Myocyte (in vitro differentiated cells): ENCODE results near the gene RMRP. TPM values are rescaled to one million over a fixed set of nuclear protein-coding genes. Genes with fewer than 3 reads are reported as not detected.
"Not testable (repeated sequence)": the region's sequence is repeated elsewhere in the genome, so short reads cannot be mapped to it uniquely, and the experiment has no call there.

Experiments
- DNase-seq: peaks from one replicate; pipeline ENCODE4 v3.0.0-alpha.2; 2012; ENCODE audit warnings: low read depth
- microRNA-seq: library from miRNA; unstranded; fragments of <30 nt; microRNA quantifications from one replicate; pipeline ENCODE4, GENCODE V29; 2016
- total RNA-seq: library from RNA; depleted of rRNA; stranded (reverse); fragments of >200 nt; gene quantifications from 2 replicates; pipeline ENCODE4 v1.2.3, GENCODE V29; 2014

Gene RMRP
- total RNA-seq, 1 donor from 2014 or later = 3,603 TPM

- DNase-seq = no peak
Measured at GRCh38 chr9:35615981-35616680, 41.7 kb downstream of the RMRP start.

GRCh38 chr9:35612843-35613242 is 45.0 kb downstream of the RMRP start:
- DNase-seq = no peak

GRCh38 chr9:35612066-35612465 is 45.8 kb downstream of the RMRP start:
- DNase-seq = not testable (repeated sequence)

- peak; percentile 57 for DNase-seq
Measured at GRCh38 chr9:35611230-35611797, 46.5 kb downstream of the RMRP start.

DNA sequence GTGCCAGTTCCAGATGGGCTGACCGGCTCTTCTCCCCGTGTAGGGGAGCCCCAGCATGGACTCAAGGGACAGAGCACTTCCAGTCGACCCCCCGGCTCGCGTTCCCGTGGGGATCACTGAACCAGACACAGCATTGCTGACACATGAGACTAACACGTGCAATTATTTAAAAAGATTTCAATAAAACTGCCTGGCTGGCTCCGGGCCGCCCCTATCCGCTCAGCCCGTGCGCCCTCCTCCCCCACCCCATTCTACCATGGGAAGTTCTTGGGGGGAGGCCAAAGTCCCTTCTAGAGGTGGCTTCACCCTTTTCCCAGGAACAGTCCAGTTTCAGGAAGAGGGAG is 48.0 kb downstream of the RMRP start:
- no peak for DNase-seq

- DNase-seq = peak; percentile 98
Measured at GRCh38 chr9:35609001-35609819, 48.6 kb downstream of the RMRP start.

- DNase-seq = no peak
Measured at GRCh38 chr9:35608221-35608620, 49.6 kb downstream of the RMRP start.

Small RNAs within 50 kb of the gene (microRNA-seq; reads per million reads assigned to microRNA genes)
- 1.9 reads per million, percentile 5 among the genes with 10 or more reads in this experiment for gene MIR4667

Other genes starting within 250 kb of the RMRP start
- gene RUSC2, start 167.9 kb downstream of the RMRP start, total RNA-seq = 39.8 and 57.0 TPM in 2 replicates
- gene TESK1, start 52.8 kb downstream of the RMRP start, total RNA-seq = 63.5 and 76.8 TPM in 2 replicates
- 2.2 TPM in 2 replicates for gene CD72, start 39.6 kb downstream of the RMRP start, total RNA-seq
- gene SIT1, start 7.1 kb downstream of the RMRP start, total RNA-seq = not detected in 2 replicates
- gene CCDC107, start 273 bp upstream of the RMRP start, total RNA-seq = 9.8 and 14.0 TPM in 2 replicates
- gene ARHGEF39, start 7.2 kb upstream of the RMRP start, total RNA-seq = not detected in 2 replicates
- 0.10 TPM in 1 of 2 replicates, not detected in the other for gene CA9, start 15.9 kb upstream of the RMRP start, total RNA-seq
- 13,316 and 13,583 TPM in 2 replicates for gene TPM2, start 31.9 kb upstream of the RMRP start, total RNA-seq
- 219 and 242 TPM in 2 replicates for gene TLN1, start 74.2 kb upstream of the RMRP start, total RNA-seq
- 69.1 and 79.9 TPM in 2 replicates for gene CREB3, start 74.6 kb upstream of the RMRP start, total RNA-seq
- 31.9 and 34.4 TPM in 2 replicates for gene GBA2, start 91.2 kb upstream of the RMRP start, total RNA-seq
- gene RGP1, start 91.3 kb upstream of the RMRP start, total RNA-seq = 15.5 and 17.3 TPM in 2 replicates
- gene MSMP, start 96.3 kb upstream of the RMRP start, total RNA-seq = not detected in 2 replicates
- gene NPR2, start 133.6 kb upstream of the RMRP start, total RNA-seq = 8.2 and 17.3 TPM in 2 replicates
- gene SPAG8, start 154.2 kb upstream of the RMRP start, total RNA-seq = 3.4 TPM in 2 replicates
- 24.4 and 30.0 TPM in 2 replicates for gene HINT2, start 157.0 kb upstream of the RMRP start, total RNA-seq
- not detected in 2 replicates for gene FAM221B, start 170.7 kb upstream of the RMRP start, total RNA-seq
- gene TMEM8B, start 171.2 kb upstream of the RMRP start, total RNA-seq = 6.8 and 8.8 TPM in 2 replicates
- not detected in 2 replicates for gene OR13J1, start 212.4 kb upstream of the RMRP start, total RNA-seq
- 0.37 and 1.5 TPM in 2 replicates for gene HRCT1, start 248.2 kb upstream of the RMRP start, total RNA-seq